Hepatocyte (in vitro differentiated cells): Measurements from ENCODE around the gene FSD1.

ENCODE experiments used
- CTCF ChIP-seq: fragments of 200-600 bp; sonication (generic); IDR thresholded peaks from 2 replicates; pipeline ENCODE4 v1.5.1; 2016; ENCODE audit warnings: antibody characterized with exemption, mild to moderate bottlenecking; ENCODE audit not compliant: poor library complexity
- EZH2phosphoT487 ChIP-seq: fragments of 200-600 bp; sonication (generic); IDR thresholded peaks from one replicate; pipeline ENCODE4 v1.6.1; 2018; ENCODE audit warnings: antibody characterized with exemption, mild to moderate bottlenecking, low read depth, moderate library complexity; ENCODE audit not compliant: unreplicated experiment, severe bottlenecking

DNA sequence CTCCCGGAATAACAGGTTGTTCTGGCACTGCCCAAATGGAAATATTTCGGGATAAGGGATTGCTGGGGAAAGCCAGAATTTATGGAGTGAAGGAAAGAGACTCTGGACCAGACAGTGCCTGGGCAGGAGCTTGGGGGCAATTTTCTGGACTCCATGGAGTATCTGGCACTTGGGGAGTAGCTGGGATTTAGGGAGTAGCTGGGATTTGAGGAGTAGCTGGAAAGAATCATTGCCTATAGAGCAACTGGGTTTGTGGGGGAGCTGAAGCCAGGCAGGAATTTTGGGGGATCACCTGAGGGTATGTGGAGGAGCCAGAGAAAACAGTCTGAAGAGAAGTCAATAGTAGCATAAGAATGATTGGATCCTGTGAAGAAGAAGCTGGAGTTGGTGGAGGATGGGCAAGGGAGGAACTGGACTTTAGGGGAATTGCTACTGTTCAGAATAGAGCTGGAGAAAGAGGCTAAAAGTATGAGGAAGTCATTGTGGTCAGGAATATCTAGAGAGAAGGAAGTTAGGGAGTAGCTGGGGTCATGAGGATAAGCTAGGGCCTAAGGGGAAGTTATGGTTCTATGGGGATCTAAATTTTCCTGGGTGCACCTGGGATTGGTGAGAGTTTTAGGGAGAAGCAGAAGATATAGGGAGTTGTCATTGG is 14.8 kb downstream of the FSD1 start:
- TF ChIP-seq CTCF, result no peak
- no peak for TF ChIP-seq EZH2phosphoT487
